Right hindlimb (tissue), 1 donor: ENCODE measurements around the gene ATP1B4.
"Not testable (repeated sequence)": the region's sequence is repeated elsewhere in the genome, so short reads cannot be mapped to it uniquely, and the experiment has no call there.

Source experiments
- DNase-seq: peaks from one replicate; pipeline ENCODE4 v3.0.0-alpha.2; 2018

ATP1B4 gene

DNA sequence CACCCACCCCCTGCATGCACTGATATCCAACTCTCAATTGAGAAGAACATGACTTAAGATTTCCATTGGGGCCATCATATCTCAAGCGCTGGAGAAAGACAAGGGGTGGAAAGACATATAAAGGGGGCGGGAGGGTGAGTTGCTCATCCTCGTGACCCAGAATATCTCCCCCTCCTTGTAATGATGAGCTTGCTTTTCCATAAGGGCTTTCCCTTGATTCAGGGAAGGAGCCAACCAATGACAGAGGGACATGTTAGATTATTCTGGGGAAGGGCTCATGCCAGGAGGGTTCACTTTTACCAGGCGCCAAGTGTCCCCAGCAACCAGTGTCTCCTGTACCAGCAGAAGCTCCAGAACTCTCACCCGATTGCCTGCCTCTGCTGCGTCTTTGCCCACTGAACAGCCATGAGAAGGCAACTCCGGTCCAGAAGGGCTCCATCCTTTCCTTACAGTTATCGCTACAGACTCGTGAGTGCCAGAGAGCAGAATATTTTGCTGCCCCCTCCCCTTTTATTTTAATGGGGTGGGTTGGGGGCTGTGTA is at the start of gene ATP1B4:
Gene ATP1B4, plus strand, starts transcription at position 326 of the 542 bp plus-strand sequence. Its CDS starts 80 bp downstream, at position 406.
- no peak for DNase-seq

- no peak for DNase-seq
Measured at GRCh38 chrX:120315776-120316175, 46.1 kb upstream of the ATP1B4 start.

DNA sequence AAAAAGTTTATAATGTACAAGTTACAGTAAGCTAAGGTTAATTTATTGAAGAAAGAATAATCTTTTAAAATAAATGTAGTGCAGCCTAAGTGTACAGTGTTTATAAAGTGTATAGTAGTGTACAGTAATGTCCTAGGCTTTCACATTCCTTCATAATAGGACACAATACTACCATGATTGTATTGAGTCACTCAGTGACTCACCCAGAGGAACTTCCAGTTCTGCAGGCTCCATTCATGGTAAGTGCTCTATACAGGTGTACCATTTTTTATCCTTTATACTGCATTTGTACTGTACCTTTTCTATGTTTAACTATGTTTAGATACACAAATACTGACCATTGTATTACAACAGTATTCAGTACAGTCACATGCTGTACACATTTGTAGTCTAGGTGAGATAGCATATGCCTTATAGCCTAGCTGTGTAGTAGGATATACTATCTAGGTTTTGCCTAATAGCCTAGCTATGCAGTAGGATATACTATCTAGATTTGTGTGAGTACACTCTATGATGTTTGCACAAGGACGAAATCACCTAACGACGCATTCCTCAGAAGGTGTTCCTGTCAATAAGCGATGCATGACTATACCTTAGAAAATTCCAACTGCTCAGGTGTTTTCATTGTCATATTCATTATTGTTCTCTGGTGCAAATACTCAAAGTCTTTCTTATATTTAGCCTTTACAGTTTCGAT is 45.2 kb upstream of the ATP1B4 start:
- no peak for DNase-seq

DNA sequence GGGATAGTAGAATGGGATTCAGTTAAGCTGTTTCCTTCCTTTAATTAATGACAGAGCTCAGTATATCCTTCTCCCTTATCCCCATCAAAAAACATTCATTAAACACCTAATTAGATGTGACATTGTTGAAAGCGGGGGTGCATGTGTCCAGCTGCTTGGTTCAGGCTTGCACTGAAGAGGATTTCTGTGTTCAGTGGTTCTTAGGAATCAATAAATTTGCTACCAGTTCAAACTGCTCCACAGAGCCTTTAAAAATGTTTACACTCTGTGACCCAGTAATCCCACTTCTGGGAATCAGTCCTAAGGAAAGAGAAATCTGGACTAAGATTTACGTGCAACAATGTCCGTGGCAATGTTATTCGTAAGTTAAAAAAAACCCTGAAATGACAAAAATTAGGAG is 43.5 kb upstream of the ATP1B4 start:
- DNase-seq = no peak

- DNase-seq = no peak
Measured at GRCh38 chrX:120321520-120322281, 40.2 kb upstream of the ATP1B4 start.

DNA sequence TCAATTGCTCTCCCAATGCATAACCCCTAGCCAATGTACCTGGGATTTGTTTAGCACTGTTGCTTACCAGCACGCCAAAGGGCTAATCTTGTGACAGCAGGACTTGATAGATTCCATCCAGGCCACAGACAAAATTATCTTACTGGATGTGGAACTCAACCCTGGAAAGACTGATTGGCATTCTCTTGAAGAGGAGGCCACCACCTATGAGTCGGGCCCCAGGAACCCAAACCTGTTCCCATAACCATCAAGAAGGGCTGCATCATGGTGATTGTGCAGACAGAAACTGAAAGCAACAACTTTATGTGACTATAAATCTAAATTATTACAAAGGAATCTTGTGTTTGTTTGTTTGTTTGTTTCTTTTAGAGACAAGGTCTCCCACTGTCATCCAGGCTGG is 30.8 kb upstream of the ATP1B4 start:
- no peak for DNase-seq

GRCh38 chrX:120332394-120332793 is 29.5 kb upstream of the ATP1B4 start:
- no peak for DNase-seq

GRCh38 chrX:120334151-120334550 is 27.7 kb upstream of the ATP1B4 start:
- no peak for DNase-seq

DNA sequence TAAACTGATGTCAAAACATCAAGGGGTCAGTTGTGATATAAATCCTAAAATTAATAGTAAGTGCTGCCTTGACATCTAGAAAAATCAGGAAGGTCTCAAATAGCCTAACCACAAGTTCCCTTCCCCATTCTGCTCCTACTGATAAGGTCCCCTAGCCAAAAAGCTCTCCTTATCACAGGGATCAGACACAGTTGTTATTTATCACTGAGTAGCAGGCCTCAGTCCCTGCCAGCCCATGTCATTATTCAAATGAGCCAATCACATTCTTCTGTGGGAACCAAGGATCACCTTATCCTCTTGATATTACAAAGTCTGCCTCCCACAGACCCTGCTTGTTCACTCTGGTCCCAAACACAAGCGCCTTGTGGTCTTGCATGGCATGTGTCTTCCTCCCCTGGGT is 27.3 kb upstream of the ATP1B4 start:
- no peak for DNase-seq

GRCh38 chrX:120335289-120335688 is 26.6 kb upstream of the ATP1B4 start:
- DNase-seq = no peak

GRCh38 chrX:120336899-120337298 is 25.0 kb upstream of the ATP1B4 start:
- DNase-seq = no peak

- DNase-seq = not testable (repeated sequence)
Measured at GRCh38 chrX:120344566-120344965, 17.3 kb upstream of the ATP1B4 start.

GRCh38 chrX:120350450-120351138 is 11.3 kb upstream of the ATP1B4 start:
- DNase-seq = no peak

DNA sequence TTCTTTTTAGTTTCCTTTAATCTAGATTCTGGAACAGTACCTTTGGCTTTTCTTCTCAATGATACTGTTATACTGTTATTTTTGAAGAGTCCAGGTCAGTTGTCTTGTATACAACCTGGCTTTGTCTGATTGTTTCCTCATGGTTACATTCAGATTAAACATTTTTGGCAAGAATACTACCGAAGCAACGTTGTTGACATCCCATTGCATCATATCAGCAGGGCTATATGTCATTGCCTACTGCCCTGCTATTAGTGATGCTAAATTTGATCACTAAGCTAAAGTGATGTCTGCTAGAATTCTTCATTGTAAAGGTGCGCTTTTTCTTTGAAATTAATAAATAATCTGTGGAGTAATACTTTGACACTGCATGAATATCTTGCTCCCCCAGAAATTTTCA is 5.8 kb upstream of the ATP1B4 start:
- no peak for DNase-seq

- DNase-seq = no peak
Measured at GRCh38 chrX:120357186-120357585, 4.7 kb upstream of the ATP1B4 start.

GRCh38 chrX:120358737-120359456 is 3.0 kb upstream of the ATP1B4 start:
- no peak for DNase-seq

DNA sequence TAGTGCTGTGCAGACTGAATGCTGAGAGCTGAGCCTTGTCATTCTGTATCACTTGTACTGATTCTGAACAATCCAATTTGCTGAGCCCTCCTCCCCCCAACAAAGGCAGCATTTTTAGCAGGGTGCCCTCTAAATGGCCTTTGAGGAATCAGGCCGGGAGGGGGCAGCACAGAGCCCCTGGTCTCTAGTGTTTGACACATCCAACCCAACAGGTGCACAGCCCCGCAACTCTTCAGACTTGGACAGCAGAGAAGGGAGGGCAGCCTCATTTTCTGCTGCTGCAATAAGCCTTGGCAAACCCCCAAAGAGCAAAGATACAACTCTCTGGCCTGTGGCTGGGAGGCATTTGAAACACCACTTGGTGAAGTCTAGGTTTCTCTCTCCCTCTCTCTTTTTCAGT is 3.4 kb downstream of the ATP1B4 start:
- DNase-seq = peak; percentile 54

GRCh38 chrX:120365968-120366367 is 4.1 kb downstream of the ATP1B4 start:
- no peak for DNase-seq

- DNase-seq = no peak
Measured at GRCh38 chrX:120366794-120367193, 4.9 kb downstream of the ATP1B4 start.

DNA sequence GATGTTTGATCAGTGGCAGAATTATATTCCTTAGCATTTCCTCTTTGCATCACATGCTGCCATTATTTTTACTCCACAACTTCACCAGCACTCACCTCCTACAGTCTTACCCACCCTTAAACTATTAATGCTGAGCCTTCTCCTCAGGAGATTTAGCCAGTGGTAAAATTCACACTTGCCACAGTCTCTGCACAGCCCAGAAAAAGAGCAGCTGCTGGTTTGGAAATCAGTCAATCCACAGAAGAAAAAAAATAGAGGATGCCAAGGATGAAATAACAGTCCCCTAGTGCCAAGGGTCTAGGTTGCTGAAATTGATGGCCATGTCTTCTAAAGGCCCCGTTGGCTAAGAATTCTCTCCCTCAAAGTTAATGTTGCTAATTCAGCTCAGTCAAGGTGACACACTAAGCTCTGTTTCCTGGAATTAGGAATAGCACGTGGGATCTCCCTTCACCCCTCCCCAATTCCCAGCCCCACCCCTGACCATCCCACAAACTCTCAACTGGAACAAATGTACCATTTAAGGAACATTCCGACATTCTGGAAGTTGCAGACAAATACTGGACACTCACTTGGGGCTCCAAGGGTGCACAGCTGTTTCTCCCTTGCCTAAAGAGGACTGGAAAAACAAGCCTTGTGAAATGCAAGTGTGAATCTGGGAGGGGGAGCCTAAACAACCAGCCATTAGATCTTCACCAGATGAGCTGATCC is 5.7 kb downstream of the ATP1B4 start:
- no peak for DNase-seq

GRCh38 chrX:120372667-120373370 is 10.9 kb downstream of the ATP1B4 start:
- DNase-seq = no peak

DNA sequence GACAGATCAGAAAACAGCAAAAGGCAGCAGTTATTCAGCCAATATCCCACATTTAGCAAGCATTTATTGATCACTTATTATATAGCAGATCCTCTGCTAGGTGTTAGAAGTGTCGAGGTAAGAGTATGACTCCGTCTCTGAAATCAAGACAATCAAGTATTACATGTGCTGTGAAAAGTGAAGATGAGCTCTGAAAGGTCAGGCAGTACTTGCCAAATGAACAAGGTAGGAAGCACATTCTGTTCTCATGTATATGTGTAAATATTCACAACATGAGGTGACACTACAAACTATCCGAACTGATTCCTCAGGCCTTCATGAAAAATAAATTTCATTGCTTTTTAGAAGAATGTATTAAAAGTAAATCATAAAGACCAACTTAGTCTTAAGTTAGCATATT is 15.3 kb downstream of the ATP1B4 start:
- no peak for DNase-seq
